HUDEP-2 (cell line): ENCODE measurements around the gene SIGLEC12.
A peak's percentile ranks its signal among the peaks of the same experiment; 100 is the strongest.
"Not testable (repeated sequence)": the region's sequence is repeated elsewhere in the genome, so short reads cannot be mapped to it uniquely, and the experiment has no call there.

Experiments
- DNase-seq, 76 experiments: peaks; one replicate each; lab custom pipeline; 2025; ENCODE audit not compliant: unreplicated experiment in 76 of 76; lab: John Stamatoyannopoulos, UW

Gene SIGLEC12

GRCh38 chr19:51488491-51488890, 13.1 kb downstream of the SIGLEC12 start:
- no peak for DNase-seq

GRCh38 chr19:51485960-51486660, 15.5 kb downstream of the SIGLEC12 start:
- DNase-seq, result no peak

- DNase-seq, result peak in 40 of 76 experiments; percentile 9 to 57 (median 26)
Measured at GRCh38 chr19:51480590-51480989, 21.0 kb downstream of the SIGLEC12 start.

GRCh38 chr19:51479531-51480331, 21.9 kb downstream of the SIGLEC12 start:
- no peak for DNase-seq

DNA sequence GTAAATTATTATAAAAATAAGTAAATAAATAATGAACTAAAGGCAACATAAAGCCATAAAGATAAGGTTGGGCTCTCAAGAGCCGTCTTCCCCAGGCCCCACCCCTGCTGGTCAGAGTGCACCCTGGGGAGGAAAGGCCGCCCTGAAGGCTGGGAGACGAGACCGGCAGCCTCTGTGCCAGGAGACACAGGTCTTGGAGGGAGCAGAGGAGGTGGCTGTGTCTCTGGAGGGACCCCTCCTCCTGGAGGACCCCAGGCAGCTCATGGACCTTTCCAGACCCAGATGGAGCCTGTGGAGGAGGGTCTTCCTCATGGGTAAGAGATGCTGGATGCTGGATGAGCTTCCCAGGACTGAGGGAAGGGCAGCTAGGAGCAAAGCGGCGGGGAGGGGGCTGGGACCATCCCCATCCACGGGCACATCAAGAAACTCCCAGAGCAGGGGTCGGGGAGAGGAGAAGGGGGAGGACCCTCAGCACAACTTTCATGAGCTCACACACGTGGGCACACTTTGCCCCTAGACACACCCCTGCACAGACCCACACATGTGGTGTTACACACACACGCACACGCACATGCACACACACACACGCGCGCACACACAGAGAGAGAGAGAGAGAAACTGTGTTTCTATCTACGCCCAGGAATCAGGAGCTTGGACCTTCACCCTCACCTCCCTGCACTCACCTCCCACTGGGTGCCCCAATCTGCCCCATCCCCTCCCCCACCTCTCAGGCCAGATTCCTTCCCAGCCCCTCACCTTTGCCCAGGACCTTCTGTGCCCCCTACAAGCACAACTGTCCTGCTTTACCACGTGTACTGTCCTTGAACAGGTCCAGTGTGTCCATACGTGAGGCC, 23.0 kb downstream of the SIGLEC12 start, which contains the start of gene CEACAM18:
Gene CEACAM18, plus strand, starts transcription at position 159 of the 854 bp plus-strand sequence.
- DNase-seq, result no peak

DNA sequence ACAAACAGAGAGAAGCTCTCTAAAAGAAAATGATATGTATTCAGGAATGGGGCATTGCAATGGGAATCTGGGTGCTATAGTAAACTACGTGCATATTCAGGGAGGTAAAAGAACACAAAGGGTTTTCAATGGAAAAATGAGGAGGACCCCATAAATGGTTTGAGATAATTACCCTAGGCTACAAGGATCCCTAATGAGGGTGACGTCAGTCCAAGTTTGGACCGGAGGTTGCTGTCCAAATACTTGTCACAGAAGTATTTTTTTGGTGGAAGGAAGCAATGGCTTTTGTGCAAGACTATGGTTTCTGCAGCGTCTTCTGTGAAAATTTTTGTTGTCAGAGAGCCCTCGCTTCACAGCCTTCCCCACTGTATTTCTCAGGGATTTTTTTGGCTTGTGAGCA, 24.3 kb downstream of the SIGLEC12 start:
- DNase-seq, result no peak

- no peak for DNase-seq
Measured at GRCh38 chr19:51476164-51476563, 25.4 kb downstream of the SIGLEC12 start.

- peak in 74 of 76 experiments; percentile 43 to 94 (median 82) for DNase-seq
Measured at GRCh38 chr19:51473009-51473707, 28.4 kb downstream of the SIGLEC12 start.

DNA sequence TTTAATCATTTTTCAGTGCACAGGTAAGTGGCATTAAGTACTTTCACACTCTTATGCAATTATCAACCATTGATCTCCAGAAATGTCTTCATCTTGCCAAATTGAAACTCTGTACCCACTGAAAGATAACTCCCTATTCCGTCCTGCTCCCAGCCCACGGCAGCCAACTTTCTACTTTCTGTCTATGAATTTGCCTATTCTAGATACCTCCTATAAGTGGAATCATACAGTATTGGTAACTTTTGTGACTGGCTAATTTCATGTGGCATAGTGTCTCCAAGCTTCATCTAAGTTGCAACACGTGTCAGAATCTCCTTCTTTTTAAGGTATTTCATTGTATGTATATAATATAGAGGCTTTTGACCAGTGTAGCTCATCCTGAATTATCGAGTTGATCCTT, 29.0 kb downstream of the SIGLEC12 start:
- no peak for DNase-seq

GRCh38 chr19:51471527-51471926, 30.1 kb downstream of the SIGLEC12 start:
- DNase-seq, result no peak

- DNase-seq, result peak in 36 of 76 experiments; percentile 20 to 82 (median 71)
Measured at GRCh38 chr19:51470966-51471365, 30.6 kb downstream of the SIGLEC12 start.

GRCh38 chr19:51469629-51470028, 32.0 kb downstream of the SIGLEC12 start:
- DNase-seq, result no peak

DNA sequence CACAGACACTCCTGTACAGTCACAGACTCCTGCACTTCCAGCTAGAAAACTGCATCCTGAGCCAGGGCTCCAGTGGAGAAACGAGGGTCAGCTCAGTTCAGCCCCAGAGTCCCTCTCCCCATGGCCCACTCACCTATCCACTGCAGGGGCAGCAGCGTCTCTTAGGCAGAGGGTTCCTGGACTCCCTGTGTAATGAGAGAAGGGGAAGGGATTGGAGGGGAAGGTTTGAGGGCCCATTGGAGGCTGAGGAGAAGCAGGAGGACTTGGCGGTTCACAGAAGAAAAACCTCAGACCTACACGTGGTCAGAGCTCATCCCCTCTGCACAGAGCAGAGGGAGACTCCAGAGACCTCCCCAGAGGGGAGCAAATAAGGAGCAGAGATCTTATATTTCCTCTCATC, 32.4 kb downstream of the SIGLEC12 start:
- DNase-seq, result no peak

DNA sequence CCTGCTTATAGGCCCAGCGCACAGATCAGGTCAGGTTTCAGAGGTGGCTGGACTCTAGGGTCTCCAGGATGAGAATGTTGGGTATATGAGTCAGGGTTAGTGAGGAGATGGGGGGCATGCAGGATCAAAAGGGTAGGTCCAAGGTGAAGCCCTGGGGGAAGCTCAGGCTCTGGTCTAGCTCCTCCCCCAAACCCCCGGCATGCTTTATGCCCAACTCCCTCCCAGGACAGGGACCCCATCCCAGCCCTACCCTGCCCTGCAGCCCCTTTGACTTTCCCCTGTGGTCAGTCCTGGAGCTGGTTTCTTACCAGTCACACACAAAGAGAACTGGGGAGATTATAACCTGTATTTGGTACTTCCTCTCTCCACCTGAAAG, 33.1 kb downstream of the SIGLEC12 start:
- DNase-seq, result no peak

GRCh38 chr19:51467864-51468544, 33.6 kb downstream of the SIGLEC12 start:
- DNase-seq, result peak in 8 of 76 experiments; percentile 15 to 34 (median 23)

DNA sequence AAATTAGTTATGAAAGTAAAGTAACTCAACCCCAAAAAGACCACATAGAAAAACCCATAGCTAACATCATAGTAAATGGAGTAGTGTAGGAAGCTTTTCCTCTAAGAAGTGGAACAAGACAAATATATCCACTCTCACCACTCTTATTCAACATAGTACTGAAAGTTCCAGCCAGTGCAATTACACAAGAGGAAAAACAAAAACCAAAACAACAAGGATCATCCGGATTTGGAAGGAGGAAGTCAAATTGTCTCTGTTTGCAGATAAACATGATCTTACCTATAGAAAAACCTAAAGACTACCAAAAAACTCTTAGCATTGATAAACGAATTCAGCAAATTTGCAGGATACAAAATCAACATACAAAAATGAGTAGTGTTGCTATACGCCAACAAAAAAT, 34.9 kb downstream of the SIGLEC12 start:
- DNase-seq, result no peak

DNA sequence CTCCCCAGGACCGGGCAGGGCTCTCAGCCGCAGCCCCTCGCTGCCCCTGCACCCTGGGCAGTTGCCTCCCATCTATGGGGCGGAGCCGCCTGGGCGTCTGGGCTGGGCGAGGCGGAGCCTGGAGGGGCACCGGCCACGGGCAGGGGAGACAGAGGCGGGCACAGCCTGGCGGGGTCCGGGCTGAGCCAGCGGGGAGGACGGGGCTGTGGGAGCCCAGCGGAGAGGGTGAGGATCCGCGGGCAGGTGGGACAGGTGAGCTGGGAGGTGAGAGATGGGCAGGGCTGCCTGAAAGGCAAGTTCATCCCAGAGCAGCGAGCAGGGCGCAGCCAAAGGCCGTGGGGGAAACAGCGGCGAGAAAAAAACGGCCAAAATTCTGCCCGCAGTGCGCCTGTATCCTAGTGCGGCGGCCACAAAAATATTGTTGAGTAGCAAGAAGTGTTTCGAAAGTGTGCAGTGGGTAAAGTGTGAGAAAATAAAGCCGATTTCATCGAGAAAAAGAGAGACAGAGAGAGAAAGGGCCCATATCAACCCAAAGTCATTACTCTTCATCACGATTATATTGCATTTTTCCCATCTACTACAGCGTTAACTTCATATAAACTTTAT, 37.5 kb downstream of the SIGLEC12 start:
- DNase-seq, result not testable (repeated sequence)

- no peak for DNase-seq
Measured at GRCh38 chr19:51462681-51463080, 38.9 kb downstream of the SIGLEC12 start.

GRCh38 chr19:51462276-51462675, 39.3 kb downstream of the SIGLEC12 start:
- no peak for DNase-seq
